ENCODE measurements around the gene PFKFB1.

The PFKFB1 gene

GRCh38 chrX:54994099-54994498, at the start of gene PFKFB1:
TSS of gene PFKFB1 (minus strand) at chrX:54994188. CDS start at chrX:54994007, 181 bp downstream.
- no peak within 1 kb of the TSS for H3K4me3 ChIP-seq (ENCODE audit: low read depth, low read length)
- no peak for DNase-seq (ENCODE audit: low read depth)

GRCh38 chrX:55041514-55041913, 47.5 kb upstream of the PFKFB1 start:
- DNase-seq (ENCODE audit: low read depth), result no peak
- TF ChIP-seq CTCF (IDR thresholded peaks at IDR 0.05; ENCODE audit: insufficient read depth, low read depth, low read length, missing control alignments), result no peak
- no peak overlapping the region for H3K4me3 ChIP-seq (ENCODE audit: low read depth, low read length)

More at GRCh38 chrX:54994099-54994498, at the start of gene PFKFB1:
- no peak for TF ChIP-seq CTCF (IDR thresholded peaks at IDR 0.05; ENCODE audit: insufficient read depth, low read depth, low read length, missing control alignments)

GRCh38 chrX:55039471-55039870, 45.5 kb upstream of the PFKFB1 start:
- TF ChIP-seq CTCF (IDR thresholded peaks at IDR 0.05; ENCODE audit: insufficient read depth, low read depth, low read length, missing control alignments), result no peak
- DNase-seq (ENCODE audit: low read depth), result no peak
- H3K4me3 ChIP-seq (ENCODE audit: low read depth, low read length), result no peak overlapping the region

- no peak for TF ChIP-seq CTCF (IDR thresholded peaks at IDR 0.05; ENCODE audit: insufficient read depth, low read depth, low read length, missing control alignments)
- no peak overlapping the region for H3K4me3 ChIP-seq (ENCODE audit: low read depth, low read length)
- DNase-seq (ENCODE audit: low read depth), result no peak
Measured at GRCh38 chrX:55033429-55033828, 39.4 kb upstream of the PFKFB1 start.

- no peak within 1 kb of the TSS for H3K4me3 ChIP-seq (ENCODE audit: low read depth, low read length)
- DNase-seq (ENCODE audit: low read depth), result no peak
- no peak for TF ChIP-seq CTCF (IDR thresholded peaks at IDR 0.05; ENCODE audit: insufficient read depth, low read depth, low read length, missing control alignments)
Measured at GRCh38 chrX:55030271-55031205, 36.5 kb upstream of the PFKFB1 start, which contains the start of gene ALAS2. TSS of gene ALAS2 (minus strand) at chrX:55030977. CDS start at chrX:55026000, 4,977 bp downstream.

- no peak for TF ChIP-seq CTCF (IDR thresholded peaks at IDR 0.05; ENCODE audit: insufficient read depth, low read depth, low read length, missing control alignments)
- no peak overlapping the region for H3K4me3 ChIP-seq (ENCODE audit: low read depth, low read length)
- DNase-seq (ENCODE audit: low read depth), result no peak
Measured at GRCh38 chrX:55029291-55029690, 35.3 kb upstream of the PFKFB1 start.

Measured in GM12865 (cell line).